ENCODE data around the gene ZBTB38.

Gene ZBTB38

GRCh38 chr3:141393735-141394076 is 25.4 kb downstream of the ZBTB38 start:
- no peak for TF ChIP-seq CTCF (IDR thresholded peaks at IDR 0.05)
- peak overlapping the region in 1 of 2 donors; percentile 6 for H3K27ac ChIP-seq

GRCh38 chr3:141394560-141394959 is 26.3 kb downstream of the ZBTB38 start:
- intact Hi-C loops (cut with DNase I; ENCODE audit: low total_unique reads): no loop called here
- H3K9me3 ChIP-seq: no peaks in the 10 kb centered on the region
- no peaks in the 10 kb centered on the region for H3K27me3 ChIP-seq
- H3K27ac ChIP-seq: no peak overlapping the region
- no peak overlapping the region for H3K4me3 ChIP-seq
- no peak for TF ChIP-seq CTCF (IDR thresholded peaks at IDR 0.05)
- peaks cover 14 to 17% (median 16%) of the 10 kb centered on the region in 3 donors for H3K36me3 ChIP-seq
- H3K4me1 ChIP-seq: peaks cover 0 to 42% (median 15%) of the 10 kb centered on the region in 4 donors
- no peak for DNase-seq

More at GRCh38 chr3:141393735-141394076, 25.4 kb downstream of the ZBTB38 start:
- DNase-seq: no peak
- intact Hi-C loops (cut with DNase I; ENCODE audit: low total_unique reads): no loop called here
- Histone ChIP-seq H3K36me3 (peaks cover 14 to 17% (median 16%) of the 10 kb centered on the region in 3 donors), H3K4me1 (peaks cover 0 to 45% (median 15%) of the 10 kb centered on the region in 4 donors), H3K4me3 (no peak overlapping the region), H3K27me3 (no peaks in the 10 kb centered on the region), H3K9me3 (no peaks in the 10 kb centered on the region)

GRCh38 chr3:141395005-141395589 is 26.8 kb downstream of the ZBTB38 start:
- intact Hi-C loops (cut with DNase I; ENCODE audit: low total_unique reads): no loop called here
- no peak for TF ChIP-seq CTCF (IDR thresholded peaks at IDR 0.05)
- no peaks in the 10 kb centered on the region for H3K27me3 ChIP-seq
- no peak for DNase-seq
- H3K4me1 ChIP-seq: peaks cover 0 to 42% (median 15%) of the 10 kb centered on the region in 4 donors
- no peaks in the 10 kb centered on the region for H3K9me3 ChIP-seq
- H3K4me3 ChIP-seq: no peak overlapping the region
- no peak overlapping the region for H3K27ac ChIP-seq
- peaks cover 14 to 17% (median 16%) of the 10 kb centered on the region in 3 donors for H3K36me3 ChIP-seq

- TF ChIP-seq CTCF (IDR thresholded peaks at IDR 0.05): no peak
- Histone ChIP-seq H3K9me3 (no peaks in the 10 kb centered on the region), H3K27ac (no peak overlapping the region), H3K4me3 (no peak overlapping the region), H3K27me3 (no peaks in the 10 kb centered on the region), H3K4me1 (peaks cover 0 to 37% (median 22%) of the 10 kb centered on the region in 4 donors), H3K36me3 (peaks cover 14 to 17% (median 16%) of the 10 kb centered on the region in 3 donors)
- intact Hi-C loops (cut with DNase I; ENCODE audit: low total_unique reads): no loop called here
- no peak for DNase-seq
Observed at GRCh38 chr3:141397996-141398395, 29.7 kb downstream of the ZBTB38 start.

- no peaks in the 10 kb centered on the region for H3K9me3 ChIP-seq
- TF ChIP-seq CTCF (IDR thresholded peaks at IDR 0.05): no peak
- H3K4me1 ChIP-seq: peaks cover 0 to 38% (median 23%) of the 10 kb centered on the region in 4 donors
- no peak overlapping the region for H3K4me3 ChIP-seq
- H3K36me3 ChIP-seq: peaks cover 18 to 21% (median 19%) of the 10 kb centered on the region in 3 donors
- no peak for DNase-seq
- peak overlapping the region; percentile 96 to 99 for H3K27ac ChIP-seq
- intact Hi-C loops (cut with DNase I; ENCODE audit: low total_unique reads): no loop called here
- H3K27me3 ChIP-seq: no peaks in the 10 kb centered on the region
Observed at GRCh38 chr3:141399200-141399599, 30.9 kb downstream of the ZBTB38 start.
